ENCODE measurements around the gene TREH. TPM values are rescaled to one million over a fixed set of nuclear protein-coding genes. Genes with fewer than 3 reads are reported as not detected.

The TREH gene
- total RNA-seq, 1 experiment from 2014 or later, result not detected

GRCh38 chr11:118640332-118641154 lies 38.9 kb downstream of the TREH start:
- intact Hi-C loops (cut with micrococcal nuclease), result loop anchor here (1.0 kb wide), 1 partner anchor 33 kb away; the partner anchor contains the start of gene PHLDB1
- no TSS peak for BruUV-seq (replicated peaks)
- Mint-ChIP-seq H3K4me3 (ENCODE audit: unreplicated experiment) (no peak overlapping the region), H3K27ac (ENCODE audit: low read depth, unreplicated experiment) (no peak overlapping the region), H3K4me1 (ENCODE audit: insufficient read depth, unreplicated experiment) (peaks cover 9% of the 10 kb centered on the region), H3K9me3 (ENCODE audit: unreplicated experiment) (no peaks in the 10 kb centered on the region), H3K27me3 (ENCODE audit: insufficient read depth, unreplicated experiment) (no peaks in the 10 kb centered on the region), H3K36me3 (ENCODE audit: insufficient read depth, unreplicated experiment) (peaks cover 43% of the 10 kb centered on the region)
- ChIA-PET CTCF (interaction anchor here (0.6 to 3.3 kb wide), 18 partner anchors 9 to 1053 kb away, joined by 3 to 39 read pairs (median 4); no protein-coding TSS in a partner anchor), POLR2A (interaction anchor here (0.6 to 8.7 kb wide), 5 partner anchors 12 to 254 kb away, joined by 3 to 132 read pairs (median 3); no protein-coding TSS in a partner anchor)
- TF ChIP-seq CTCF (IDR thresholded peaks at IDR 0.05; ENCODE audit: unreplicated experiment), result peak; percentile 50
- peak; percentile 54 for DNase-seq (ENCODE audit: unreplicated experiment)

GRCh38 chr11:118639899-118640298 lies 39.6 kb downstream of the TREH start:
- ChIA-PET POLR2A (interaction anchor here (0.6 to 8.7 kb wide), 4 partner anchors 11 to 254 kb away, joined by 3 to 132 read pairs (median 3); no protein-coding TSS in a partner anchor), CTCF (interaction anchor here (0.6 to 3.3 kb wide), 12 partner anchors 8 to 180 kb away, joined by 3 to 39 read pairs (median 4); no protein-coding TSS in a partner anchor)
- intact Hi-C loops (cut with micrococcal nuclease), result loop anchor here (1.0 kb wide), 1 partner anchor 33 kb away; the partner anchor contains the start of gene PHLDB1
- no TSS peak for BruUV-seq (replicated peaks)
- no peak overlapping the region for H3K4me3 Mint-ChIP-seq (ENCODE audit: unreplicated experiment)
- H3K36me3 Mint-ChIP-seq (ENCODE audit: insufficient read depth, unreplicated experiment), result peaks cover 37% of the 10 kb centered on the region
- H3K9me3 Mint-ChIP-seq (ENCODE audit: unreplicated experiment), result no peaks in the 10 kb centered on the region
- no peak for TF ChIP-seq CTCF (IDR thresholded peaks at IDR 0.05; ENCODE audit: unreplicated experiment)
- DNase-seq (ENCODE audit: unreplicated experiment), result no peak
- peaks cover 9% of the 10 kb centered on the region for H3K4me1 Mint-ChIP-seq (ENCODE audit: insufficient read depth, unreplicated experiment)
- no peaks in the 10 kb centered on the region for H3K27me3 Mint-ChIP-seq (ENCODE audit: insufficient read depth, unreplicated experiment)
- H3K27ac Mint-ChIP-seq (ENCODE audit: low read depth, unreplicated experiment), result no peak overlapping the region

GRCh38 chr11:118638726-118639125 lies 40.7 kb downstream of the TREH start:
- no peak for DNase-seq (ENCODE audit: unreplicated experiment)
- no peak overlapping the region for H3K4me3 Mint-ChIP-seq (ENCODE audit: unreplicated experiment)
- BruUV-seq (replicated peaks), result no TSS peak
- H3K9me3 Mint-ChIP-seq (ENCODE audit: unreplicated experiment), result no peaks in the 10 kb centered on the region
- ChIA-PET CTCF (interaction anchor here (0.5 to 3.3 kb wide), 4 partner anchors 10 to 233 kb away, joined by 3 to 39 read pairs (median 7); no protein-coding TSS in a partner anchor), POLR2A (interaction anchor here (0.9 to 8.7 kb wide), 2 partner anchors 15 to 30 kb away, joined by 4 to 132 read pairs; no protein-coding TSS in a partner anchor)
- no peaks in the 10 kb centered on the region for H3K27me3 Mint-ChIP-seq (ENCODE audit: insufficient read depth, unreplicated experiment)
- intact Hi-C loops (cut with micrococcal nuclease), result no loop called here
- no peak for TF ChIP-seq CTCF (IDR thresholded peaks at IDR 0.05; ENCODE audit: unreplicated experiment)
- H3K4me1 Mint-ChIP-seq (ENCODE audit: insufficient read depth, unreplicated experiment), result peaks cover 20% of the 10 kb centered on the region
- H3K27ac Mint-ChIP-seq (ENCODE audit: low read depth, unreplicated experiment), result no peak overlapping the region
- H3K36me3 Mint-ChIP-seq (ENCODE audit: insufficient read depth, unreplicated experiment), result peaks cover 32% of the 10 kb centered on the region
